LNCAP (cell line): ENCODE data around the gene DGKB.

ENCODE experiments used
- TF ChIP-seq, protein P1 (sequence below): fragments of 450-650 bp; IDR thresholded peaks from 2 replicates; pipeline ENCODE4 v1.5.1; 2017; ENCODE audit warnings: mild to moderate bottlenecking

The DGKB gene

DNA sequence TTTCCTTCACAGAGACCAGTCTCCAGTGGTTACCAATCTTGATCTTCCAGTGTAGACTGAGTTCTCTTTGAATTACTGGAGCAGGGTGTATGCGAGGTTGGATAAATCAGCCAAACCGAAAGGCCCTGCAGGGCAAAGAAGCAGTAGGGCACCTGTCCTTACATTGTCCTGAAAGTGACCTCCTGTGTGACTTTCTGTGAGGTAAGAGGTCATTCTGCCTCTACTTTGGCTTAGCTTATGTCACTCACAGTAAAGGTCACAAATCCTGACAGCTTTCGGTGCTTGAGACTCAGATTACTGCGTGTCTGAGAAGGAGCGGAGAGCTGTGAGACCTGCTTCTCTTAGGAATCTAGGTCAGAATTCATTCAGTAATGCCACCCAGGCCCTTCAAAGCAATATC, 660.4 kb downstream of the DGKB start:
- TF ChIP-seq, protein P1, sequence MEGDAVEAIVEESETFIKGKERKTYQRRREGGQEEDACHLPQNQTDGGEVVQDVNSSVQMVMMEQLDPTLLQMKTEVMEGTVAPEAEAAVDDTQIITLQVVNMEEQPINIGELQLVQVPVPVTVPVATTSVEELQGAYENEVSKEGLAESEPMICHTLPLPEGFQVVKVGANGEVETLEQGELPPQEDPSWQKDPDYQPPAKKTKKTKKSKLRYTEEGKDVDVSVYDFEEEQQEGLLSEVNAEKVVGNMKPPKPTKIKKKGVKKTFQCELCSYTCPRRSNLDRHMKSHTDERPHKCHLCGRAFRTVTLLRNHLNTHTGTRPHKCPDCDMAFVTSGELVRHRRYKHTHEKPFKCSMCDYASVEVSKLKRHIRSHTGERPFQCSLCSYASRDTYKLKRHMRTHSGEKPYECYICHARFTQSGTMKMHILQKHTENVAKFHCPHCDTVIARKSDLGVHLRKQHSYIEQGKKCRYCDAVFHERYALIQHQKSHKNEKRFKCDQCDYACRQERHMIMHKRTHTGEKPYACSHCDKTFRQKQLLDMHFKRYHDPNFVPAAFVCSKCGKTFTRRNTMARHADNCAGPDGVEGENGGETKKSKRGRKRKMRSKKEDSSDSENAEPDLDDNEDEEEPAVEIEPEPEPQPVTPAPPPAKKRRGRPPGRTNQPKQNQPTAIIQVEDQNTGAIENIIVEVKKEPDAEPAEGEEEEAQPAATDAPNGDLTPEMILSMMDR: no peak

DNA sequence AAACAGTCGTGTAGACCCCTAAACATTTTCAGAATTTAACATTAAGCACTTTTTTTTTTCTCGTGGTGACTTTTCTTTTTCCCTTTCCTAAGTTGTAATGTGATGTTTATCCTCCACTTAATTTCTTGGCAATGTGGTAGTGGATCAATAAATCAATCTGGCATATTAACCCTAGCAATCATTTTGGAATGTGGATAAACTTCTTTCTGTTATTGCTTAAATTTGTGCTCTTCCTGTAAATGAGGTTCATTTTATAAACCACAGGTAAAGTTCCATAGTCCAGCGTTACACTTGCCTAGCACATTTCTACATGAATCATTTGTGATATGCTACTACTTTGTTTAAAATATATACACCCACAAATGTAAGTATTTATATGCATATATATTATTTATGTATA, 665.7 kb downstream of the DGKB start:
- TF ChIP-seq, protein P1: no peak

- TF ChIP-seq, protein P1: no peak
Measured at GRCh38 chr7:14235056-14235455, 667.5 kb downstream of the DGKB start.

DNA sequence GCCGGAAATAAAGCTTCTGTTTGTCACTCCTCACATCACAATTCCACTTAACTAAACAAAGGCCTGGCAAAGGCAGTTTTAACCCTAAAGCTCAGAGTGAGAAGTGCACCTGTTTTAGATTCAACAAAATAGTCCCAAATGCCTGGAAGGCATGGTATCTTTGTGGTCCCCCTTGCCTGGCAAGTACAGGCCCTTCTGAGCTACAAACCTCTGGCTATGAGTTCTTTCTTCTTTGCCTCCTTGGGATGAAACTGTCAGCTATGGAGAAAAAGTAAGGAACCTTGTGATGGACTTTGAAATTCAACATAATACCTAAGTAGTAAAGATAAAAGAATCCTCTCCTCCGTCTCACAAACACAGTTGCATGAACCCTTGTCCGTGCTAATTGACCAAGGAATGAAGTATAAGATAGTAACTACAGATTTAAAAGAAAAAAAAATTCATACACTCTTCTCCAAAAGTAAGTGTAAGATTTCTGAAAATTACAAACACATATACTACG, 668.6 kb downstream of the DGKB start:
- TF ChIP-seq, protein P1: no peak

GRCh38 chr7:14233076-14233867, 669.3 kb downstream of the DGKB start:
- TF ChIP-seq, protein P1: no peak

DNA sequence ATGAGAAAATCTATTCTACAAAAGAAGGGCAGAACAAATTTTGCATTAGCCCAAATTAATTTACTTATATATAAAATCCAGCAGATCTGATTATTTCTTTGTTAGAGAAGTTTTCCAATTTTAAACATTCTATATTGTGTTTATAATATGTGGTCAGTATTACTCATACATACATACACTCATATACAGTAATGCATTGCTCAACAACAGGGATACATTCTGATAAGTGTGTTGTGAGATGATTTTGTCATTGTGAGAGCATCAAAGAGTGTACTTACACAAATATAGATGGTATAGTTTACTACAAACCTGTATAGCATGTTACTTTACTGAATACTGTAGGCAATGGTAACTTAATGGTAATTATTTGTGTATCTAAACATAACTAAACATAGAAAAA, 673.5 kb downstream of the DGKB start:
- TF ChIP-seq, protein P1: no peak

DNA sequence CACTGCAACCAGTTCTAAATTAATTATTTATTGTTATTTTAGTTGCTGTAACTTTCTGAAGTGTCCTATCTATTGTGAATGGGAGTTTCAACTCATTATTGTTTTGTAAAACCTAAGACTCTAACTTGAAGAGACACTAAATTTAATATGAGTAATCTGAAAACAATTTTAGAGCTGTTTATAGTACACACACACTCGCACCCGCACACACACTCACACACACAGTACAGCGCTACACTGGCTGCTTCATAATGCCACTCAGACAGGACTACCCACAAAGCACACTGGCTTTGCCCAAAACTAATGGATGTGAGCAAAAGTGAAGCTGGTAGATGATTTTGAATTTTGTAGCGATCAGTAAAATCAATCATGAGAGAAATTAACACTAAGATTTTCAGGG, 674.2 kb downstream of the DGKB start:
- TF ChIP-seq, protein P1: no peak

- TF ChIP-seq, protein P1: no peak
Measured at GRCh38 chr7:14226126-14226525, 676.4 kb downstream of the DGKB start.
